Lower leg skin (tissue), 3 donors: Measurements from ENCODE around the gene ZNF41.

Source experiments
- POLR2A ChIP-seq, 2 donors: fragments of 450-650 bp; IDR thresholded peaks; one replicate each; pipeline ENCODE4 v1.6.1; 2016 to 2017; ENCODE audit warnings: antibody characterized with exemption in 2 of 2, mild to moderate bottlenecking in 1 of 2, moderate library complexity in 1 of 2
- TF ChIP-seq, protein P1 (sequence below), 3 donors: fragments of 450-650 bp; IDR thresholded peaks; one replicate each; pipeline ENCODE4 v1.5.1; 2016; ENCODE audit warnings: antibody characterized with exemption in 3 of 3, mild to moderate bottlenecking in 3 of 3, moderate library complexity in 2 of 3

DNA sequence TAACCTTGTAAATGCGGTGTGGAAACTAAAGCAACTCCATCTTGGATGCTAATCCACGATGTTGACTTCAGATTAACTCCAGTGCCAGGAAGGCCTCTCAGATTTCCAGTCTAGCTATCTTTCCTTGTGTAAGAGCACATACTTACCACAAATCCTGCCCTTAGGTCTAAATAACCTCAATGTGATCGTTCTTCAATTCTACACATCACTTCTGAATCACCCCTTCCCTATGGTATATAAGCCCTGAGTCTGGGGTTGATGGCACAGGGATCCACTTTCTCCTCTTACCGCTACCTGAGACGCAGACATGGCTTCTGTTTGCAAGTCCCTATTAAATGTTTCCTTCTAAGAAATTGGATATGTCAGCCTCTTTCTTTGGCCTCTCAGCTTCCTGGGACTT is 17.5 kb upstream of the ZNF41 start:
- no peak for TF ChIP-seq POLR2A (IDR thresholded peaks at IDR 0.05)
- TF ChIP-seq, protein P1, sequence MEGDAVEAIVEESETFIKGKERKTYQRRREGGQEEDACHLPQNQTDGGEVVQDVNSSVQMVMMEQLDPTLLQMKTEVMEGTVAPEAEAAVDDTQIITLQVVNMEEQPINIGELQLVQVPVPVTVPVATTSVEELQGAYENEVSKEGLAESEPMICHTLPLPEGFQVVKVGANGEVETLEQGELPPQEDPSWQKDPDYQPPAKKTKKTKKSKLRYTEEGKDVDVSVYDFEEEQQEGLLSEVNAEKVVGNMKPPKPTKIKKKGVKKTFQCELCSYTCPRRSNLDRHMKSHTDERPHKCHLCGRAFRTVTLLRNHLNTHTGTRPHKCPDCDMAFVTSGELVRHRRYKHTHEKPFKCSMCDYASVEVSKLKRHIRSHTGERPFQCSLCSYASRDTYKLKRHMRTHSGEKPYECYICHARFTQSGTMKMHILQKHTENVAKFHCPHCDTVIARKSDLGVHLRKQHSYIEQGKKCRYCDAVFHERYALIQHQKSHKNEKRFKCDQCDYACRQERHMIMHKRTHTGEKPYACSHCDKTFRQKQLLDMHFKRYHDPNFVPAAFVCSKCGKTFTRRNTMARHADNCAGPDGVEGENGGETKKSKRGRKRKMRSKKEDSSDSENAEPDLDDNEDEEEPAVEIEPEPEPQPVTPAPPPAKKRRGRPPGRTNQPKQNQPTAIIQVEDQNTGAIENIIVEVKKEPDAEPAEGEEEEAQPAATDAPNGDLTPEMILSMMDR (IDR thresholded peaks at IDR 0.05): no peak
